HUDEP-2 (cell line): ENCODE data around the gene PTPRK.

Experiments
- DNase-seq, 76 experiments: peaks; one replicate each; lab custom pipeline; 2025; ENCODE audit not compliant: unreplicated experiment in 76 of 76; lab: John Stamatoyannopoulos, UW

PTPRK gene

DNA sequence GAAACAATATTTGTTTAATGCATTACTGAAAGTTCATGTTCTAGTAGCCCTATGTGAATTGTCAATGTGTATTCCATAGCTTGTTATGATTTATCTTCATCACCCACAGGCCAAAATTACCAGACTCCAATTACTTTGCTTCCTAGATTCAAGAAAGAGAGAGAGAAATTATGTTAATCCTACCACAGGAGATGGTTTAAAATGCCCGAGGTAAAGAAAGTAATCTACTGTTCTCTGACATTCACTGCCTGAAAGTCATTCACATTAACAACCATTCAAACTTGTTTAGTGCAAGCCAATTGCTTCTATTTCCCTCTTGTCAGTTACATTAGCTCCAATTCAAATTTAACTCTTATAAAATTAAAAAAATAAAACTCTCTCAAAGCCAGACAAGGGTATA is 359.1 kb downstream of the PTPRK start:
- no peak for DNase-seq

DNA sequence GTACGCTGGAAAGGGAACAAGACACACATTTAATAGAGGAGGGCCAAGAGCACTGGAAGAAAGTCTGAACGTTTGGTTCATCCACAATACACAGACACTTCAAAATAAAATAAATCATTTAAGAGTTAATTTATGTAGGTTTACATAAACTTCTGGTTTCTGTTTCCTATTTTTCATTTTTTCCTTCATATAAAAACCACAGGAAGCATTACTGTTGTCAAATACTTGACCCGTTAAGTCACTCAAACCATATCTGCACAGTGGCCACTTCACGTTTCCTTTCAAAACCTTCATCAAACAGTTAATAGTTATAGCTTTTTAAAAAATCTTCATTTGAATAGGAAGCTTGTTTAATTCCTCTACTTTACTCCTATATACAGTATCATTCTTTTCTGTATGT is 361.9 kb downstream of the PTPRK start:
- DNase-seq: no peak

DNA sequence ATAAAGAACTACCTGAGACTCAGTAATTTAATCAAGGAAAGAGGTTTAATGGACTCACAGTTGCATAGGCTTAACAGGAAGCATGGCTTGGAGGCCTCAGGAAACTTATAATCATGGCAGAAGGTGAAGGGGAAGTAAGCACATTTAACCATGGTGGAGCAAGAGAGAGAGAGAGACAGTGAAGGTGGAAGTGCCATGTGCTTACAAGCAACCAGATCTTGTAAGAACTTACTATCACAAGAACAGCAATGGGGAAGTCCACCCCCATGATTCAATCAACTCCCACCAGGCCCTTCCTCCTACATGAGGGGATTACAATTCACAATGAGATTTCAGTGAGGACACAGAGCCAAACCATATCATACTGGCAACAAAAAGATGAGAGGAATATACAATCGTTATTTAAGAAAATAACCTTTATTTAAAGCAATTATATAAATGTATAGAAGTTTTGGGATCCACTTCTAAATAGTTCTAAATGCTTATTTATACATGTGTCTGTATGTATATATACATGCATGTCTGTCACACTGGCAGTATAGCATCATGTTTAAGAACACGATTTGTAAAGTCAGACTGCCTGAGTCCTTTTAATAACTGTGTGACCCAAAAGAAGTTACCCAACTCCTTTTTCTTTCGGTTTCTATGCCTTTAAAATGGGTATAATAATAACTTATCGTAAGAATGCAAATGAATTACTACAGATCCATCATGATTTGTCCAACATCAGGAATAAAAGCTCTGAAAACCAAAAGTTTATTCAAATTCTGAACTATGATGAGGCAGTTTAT is 363.9 kb downstream of the PTPRK start:
- no peak for DNase-seq

DNA sequence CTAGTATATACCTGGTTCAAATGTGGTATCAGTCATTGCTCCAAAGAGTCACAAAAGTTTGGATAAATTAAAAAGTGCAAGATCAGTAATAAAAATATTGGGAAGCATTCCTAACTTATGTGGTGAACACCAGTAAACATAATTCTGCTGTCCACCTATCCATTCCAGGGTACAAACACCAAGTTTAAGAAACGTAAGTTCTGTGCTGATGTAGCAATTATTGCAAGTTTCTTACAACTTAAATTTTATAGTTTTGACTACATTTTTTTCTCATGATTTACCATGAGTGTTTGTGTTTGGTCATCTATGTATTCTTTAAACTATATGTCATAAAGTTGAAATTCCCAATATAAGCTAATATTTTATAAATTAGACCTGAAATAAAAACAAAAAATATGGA is 364.6 kb downstream of the PTPRK start:
- no peak for DNase-seq

DNA sequence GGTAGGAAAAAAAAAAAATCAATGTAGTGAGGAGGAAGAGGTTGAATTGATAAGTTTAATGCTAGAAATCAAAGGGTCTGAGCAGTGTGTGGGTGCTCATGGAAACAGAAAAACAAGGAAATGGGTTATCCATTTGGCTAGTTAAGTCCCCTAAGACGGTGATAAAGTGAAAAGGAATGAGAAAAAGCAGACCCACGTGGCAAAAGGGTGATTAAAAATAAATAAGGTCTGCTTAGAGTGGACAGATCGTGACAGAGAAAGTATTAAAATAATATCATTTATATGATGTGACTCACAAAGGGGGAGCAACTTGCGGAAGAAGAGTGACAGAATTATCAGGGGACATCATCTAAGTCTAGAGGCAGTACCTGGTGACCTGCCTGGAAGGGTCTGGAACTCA is 367.8 kb downstream of the PTPRK start:
- DNase-seq: no peak

DNA sequence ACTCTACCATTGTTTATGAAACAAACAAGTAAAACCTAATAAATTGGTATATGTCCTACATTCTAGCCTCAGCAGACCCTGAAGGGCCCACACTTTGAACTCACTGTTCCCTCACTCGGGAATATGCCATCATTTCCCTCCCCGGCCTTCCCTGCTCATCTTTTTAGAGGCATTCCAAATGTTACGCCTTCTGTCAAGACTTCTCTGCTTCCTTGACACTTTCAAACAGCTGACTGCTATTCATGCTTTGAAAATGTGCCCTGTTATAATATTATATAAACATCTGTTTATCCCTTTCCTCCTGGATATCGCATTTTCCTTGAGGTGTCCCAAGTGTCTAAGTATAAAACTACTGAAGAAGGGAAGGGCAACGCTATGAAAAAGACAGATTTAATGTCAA is 370.0 kb downstream of the PTPRK start:
- DNase-seq: no peak

DNA sequence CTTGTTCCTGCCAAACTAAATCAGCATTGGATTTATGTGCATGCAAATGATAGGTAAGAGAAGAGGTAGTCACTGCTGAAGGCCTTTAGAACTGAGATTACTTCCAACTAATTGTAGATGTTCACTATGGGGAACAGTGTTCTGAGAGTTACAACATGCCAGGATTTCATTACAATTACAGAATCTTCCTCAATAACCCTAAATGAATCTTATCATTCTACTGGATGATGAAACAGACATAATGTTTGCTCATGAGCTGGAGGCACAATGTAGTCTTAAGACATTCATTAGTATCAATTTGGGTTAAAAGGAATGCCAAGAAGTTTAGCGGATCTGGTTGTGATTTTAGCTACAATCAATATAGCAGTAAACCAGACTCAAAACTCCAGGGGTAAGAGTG is 370.6 kb downstream of the PTPRK start:
- DNase-seq: no peak

DNA sequence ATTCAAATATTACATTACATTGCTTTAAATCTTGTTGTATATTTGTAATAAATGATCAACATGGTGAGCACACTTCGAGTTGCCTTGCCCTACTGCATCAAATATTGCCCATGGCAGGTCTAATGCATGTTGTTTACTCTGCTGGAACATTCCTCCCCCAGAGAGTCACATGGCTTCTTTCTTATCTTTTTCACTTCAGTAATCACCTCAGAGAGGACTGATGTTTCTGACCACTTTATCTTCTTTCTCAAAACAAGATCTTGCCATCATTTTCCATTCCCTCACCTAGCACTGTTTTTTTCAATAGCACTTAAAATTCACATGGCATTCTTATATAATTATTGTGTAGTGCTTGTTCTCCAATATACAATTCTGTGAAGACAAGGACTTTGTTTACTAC is 376.1 kb downstream of the PTPRK start:
- DNase-seq: peak in 2 of 76 experiments; percentile 3 to 11

DNA sequence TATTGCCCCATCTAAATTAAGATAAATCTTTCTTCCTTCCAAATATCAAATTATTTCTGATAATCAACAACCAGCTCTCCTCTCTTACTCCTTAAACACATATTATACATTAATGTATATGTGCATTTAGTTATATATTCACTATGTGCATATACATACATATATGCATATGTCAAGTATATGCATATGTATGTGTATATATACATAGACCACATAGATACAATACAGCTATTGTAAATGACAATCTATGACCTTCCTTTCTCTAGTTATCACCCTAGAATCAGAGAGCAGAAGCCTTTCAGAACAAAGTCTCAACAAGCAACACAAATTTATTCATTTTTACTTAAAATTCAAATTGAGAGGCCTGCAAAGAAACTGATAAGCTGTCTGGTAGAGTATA is 378.5 kb downstream of the PTPRK start:
- no peak for DNase-seq

DNA sequence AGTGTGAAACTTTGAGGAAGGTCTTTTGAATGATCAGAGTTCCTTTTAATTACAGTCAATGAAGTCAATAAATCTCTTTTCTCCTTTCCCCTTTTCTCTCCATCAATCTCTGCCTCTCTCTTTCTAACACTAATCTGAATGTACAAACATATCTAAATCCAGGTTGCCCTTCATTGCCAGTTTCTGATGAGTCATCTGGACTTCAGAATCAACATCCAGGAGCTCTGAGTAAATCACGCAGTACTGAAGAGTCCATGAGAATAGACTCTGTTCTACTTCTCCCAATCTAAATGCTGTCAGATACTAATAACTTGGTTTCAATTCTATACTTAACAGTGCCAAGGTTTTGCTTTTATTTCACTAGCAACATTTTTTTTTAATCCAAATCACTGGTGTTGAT is 380.9 kb downstream of the PTPRK start:
- no peak for DNase-seq

DNA sequence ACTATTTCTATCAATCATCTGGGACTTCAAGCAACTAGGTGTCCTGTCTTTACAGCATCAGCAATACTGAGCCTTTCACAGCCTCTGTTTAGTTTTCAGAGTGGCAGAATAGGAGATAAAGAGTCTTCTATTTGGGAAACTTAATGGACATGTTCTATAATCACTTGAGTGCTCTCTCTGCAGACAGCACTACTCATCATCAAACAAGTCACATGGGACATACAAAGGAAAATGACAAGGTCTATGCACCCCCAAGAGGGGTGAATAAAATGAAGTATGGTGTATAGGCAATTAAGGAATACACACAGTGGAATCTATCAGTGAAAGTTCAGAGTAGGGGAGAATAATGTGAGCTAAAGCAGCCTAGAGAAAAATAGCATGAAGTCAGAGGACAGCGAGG is 381.7 kb downstream of the PTPRK start:
- no peak for DNase-seq

DNA sequence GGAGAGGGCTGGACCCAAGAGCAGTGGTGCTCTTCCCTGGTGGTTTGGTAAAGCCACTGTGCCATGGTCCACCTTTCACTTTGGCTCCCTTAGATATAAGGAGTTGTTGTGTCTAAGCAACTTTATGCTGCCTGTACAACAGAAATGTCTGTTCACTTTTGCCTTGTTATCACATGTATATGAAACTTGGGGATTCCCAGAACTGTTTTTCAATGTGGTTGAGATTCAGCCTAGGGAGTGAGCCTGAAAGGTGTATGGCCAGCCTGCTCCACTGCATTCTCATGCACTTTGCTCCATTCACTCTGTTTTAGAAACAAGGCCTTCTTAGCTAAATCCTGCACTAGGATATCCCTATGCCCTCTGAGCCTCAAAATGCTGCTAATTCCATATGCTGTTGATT is 385.1 kb downstream of the PTPRK start:
- no peak for DNase-seq

DNA sequence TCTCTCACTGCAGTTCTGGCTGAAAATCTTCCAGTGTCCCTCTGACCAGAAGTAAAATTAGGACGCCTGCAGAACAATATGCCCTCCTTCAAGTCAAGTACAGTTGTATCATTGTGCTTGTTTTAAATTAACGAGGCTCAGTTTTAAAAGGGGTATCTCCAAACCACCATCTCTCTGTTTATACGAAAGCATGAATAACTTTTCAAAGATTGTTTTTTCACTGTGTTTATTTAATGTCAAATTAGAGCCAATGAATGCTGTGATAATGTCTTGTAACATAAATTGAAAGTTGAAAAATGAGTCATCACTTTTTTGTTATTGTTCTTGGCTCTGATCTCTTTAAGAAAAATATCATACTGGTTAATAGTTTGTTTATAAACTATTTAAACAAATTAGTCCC is 388.8 kb downstream of the PTPRK start:
- DNase-seq: no peak

DNA sequence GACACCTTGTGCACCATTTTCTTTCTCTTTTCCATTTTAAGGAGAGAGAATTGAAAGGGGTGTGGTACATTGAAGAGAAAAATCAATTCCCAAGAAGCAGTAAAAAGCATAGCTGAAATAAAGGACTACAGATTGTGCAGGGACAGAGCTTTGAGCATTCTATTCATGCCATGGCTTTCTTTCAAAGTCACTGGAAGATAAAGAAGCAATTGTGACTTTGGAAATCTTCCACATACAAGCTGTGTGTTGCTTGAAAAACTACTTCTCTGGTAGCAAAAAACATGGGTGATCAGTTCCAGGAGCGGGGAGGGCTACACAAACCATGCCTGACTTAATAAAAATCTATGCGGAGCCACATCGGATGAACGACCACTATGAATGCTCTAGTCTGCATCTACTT is 389.4 kb downstream of the PTPRK start:
- DNase-seq: no peak

DNA sequence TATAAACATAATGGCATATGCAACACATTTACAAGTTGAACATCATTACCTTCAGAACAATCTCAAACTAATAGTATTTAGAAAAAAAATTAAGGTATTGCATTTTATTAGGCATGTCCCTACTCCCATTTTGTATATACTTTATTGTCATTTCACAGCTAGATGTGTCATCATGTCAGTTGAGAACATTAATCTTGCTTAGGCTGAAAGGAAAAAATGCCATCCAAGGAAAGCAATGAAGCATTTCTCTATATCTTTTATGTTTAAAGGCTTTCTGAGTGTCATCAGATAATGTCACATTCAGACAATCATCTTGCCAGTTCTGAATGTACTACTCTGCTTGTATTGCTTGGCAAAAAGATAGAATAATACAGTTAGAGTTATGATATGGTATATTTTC is 390.7 kb downstream of the PTPRK start:
- no peak for DNase-seq

DNA sequence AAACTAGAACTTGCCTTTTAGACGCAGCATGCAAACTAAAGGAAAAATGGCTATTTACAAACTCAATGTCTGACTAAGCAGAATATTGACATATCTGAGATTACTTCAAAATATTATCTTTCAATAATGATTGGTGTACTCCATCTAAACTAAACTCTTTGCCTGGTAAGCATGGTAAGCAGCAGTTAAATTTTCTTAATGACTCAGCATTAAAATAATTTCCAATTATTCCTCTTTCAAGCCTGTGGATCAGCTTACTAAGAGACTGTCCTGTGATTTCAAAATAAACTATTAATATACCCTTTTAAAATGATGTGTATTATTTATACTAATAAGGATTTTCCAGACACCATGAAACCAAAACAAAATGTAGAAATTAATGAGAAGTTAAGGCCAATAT is 392.7 kb downstream of the PTPRK start:
- no peak for DNase-seq

DNA sequence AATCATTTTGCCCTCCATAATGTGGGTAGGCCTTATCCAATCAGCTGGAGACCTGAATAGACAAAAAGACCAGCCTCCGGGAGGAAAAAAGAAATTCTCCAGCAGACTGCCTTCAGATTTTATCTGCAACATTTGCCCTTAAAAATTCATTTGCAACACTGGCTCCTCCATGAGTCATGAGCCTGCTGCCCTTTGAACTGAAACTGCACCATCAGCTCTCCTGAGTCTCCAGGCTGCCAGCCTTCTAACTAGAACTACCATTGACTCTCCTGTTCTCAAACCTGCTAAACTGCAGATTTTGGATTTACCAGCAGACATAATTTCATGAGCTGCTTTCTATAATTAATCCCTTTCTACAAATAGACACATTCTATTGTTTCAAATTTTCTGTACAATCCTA is 395.7 kb downstream of the PTPRK start:
- DNase-seq: no peak

DNA sequence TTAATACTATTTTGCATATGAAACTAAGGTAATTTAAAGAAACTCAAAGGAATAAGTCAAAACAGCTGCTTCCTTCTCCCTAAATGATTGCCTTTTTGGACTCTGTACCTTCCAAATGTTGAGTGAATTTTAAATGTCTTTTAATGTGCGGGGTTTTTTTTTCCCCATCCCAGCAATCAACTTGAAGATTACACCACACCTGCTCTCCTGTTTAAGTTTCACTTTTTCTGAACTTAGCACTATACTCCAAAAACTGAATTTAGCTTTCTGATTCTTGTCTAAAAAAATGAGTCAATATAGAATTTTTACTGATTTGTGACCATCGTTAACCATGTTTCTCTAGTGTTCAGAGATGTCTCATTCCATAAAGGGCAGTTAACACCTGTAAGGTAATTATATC is 398.8 kb downstream of the PTPRK start:
- DNase-seq: no peak

DNA sequence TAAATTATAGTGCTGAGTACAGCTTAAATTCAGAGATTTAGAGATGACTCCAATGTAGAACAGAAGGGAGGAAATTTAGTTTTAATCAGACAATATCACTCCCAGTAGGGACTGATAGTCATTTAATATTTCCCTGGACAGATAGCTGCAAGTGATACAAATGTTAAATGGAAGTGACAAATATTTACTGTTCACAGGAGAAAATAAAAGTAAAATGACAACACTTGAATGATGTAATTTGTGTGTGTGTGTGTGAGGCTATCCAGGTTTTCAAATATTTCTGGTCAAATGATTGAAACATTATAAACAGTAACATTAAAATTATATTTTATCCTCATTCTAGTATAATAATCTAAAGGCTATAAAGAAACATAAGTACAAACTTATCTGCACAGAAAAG is 399.2 kb downstream of the PTPRK start:
- DNase-seq: no peak

DNA sequence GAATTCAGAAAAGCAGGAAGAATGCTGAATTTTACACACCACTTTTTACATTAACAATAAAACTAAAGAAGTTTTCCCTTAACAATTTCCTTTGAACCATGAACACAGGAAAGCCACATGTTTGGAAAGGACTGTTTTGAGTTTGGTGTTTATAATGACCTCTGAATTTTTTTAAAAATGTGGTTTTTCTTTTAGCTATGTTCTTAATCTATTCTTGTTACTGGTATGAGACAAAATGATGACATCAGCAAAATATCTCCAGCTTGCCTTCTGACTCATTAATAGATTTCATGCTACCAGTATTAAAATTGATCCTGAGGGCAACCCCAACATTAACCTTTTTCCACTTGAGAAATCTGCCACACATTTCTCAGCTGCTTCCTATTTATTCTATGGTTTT is 402.0 kb downstream of the PTPRK start:
- DNase-seq: no peak

DNA sequence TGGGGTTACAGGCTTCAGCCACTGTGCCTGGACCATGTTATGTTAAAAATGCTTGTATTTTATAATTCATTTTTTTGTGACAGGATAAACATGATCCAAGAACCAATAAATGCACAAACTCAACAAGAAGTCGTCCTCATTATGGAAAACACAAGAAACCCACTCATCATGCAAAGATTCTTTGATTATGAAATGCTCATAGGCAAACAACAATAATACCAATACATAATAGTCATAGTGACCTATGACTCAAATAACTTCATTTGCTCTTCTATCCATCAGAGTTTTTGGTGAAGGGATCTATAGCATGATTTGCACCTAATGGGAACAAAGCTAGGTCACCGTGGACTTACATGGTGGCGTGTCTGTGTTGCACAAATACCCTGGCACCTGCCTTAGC is 402.5 kb downstream of the PTPRK start:
- no peak for DNase-seq

DNA sequence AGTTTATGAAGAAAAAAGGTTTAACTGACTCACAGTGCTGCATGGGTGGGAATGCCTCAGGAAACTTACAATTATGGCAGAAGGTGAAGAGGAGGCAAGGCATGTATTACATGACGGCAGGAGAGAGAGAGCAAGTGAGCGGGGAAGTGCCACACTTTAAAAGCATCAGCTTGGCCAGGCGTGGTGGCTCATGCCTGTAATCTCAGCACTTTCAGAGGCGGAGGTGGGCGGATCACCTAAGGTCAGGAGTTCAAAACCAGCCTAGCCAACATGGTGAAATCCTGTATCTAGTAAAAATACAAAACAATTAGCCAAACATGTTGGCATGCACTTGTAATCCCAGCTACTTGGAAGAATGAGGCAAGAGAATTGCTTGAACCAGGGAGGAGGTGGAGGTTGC is 406.2 kb downstream of the PTPRK start:
- no peak for DNase-seq

DNA sequence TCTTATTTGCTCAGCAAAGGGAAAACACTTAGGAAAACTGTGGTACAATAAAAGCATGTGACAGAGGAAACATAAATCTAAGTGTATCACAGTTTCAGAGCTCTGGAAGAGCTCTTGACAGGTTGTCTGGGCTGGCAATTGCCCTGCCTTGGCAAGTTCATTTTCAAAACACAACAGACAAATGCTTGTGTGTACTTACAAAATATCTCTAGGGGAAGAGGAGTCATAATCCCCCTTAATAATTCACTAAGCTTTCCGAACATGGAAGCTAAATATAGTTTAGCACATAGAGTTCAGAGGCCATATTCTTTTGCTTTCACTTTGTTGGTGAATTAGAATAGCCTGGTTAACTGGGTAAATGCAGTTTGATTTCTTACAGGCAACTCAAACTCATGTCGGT is 407.9 kb downstream of the PTPRK start:
- no peak for DNase-seq
